Tongue (tissue), 2 donors: Measurements from ENCODE around the gene LIMCH1. TPM values are rescaled to one million over a fixed set of nuclear protein-coding genes. Genes with fewer than 3 reads are reported as not detected.
"Not testable (repeated sequence)": the region's sequence is repeated elsewhere in the genome, so short reads cannot be mapped to it uniquely, and the experiment has no call there.

Source experiments
- DNase-seq: peaks from one replicate; pipeline ENCODE4 v3.0.0-alpha.2; 2015
- total RNA-seq: library from RNA; depleted of rRNA; stranded (reverse); fragments of >200 nt; gene quantifications from one replicate; pipeline ENCODE4 v1.2.3, GENCODE V29; 2014

Gene LIMCH1
- total RNA-seq, 1 donor from 2014 or later = 177 TPM

DNA sequence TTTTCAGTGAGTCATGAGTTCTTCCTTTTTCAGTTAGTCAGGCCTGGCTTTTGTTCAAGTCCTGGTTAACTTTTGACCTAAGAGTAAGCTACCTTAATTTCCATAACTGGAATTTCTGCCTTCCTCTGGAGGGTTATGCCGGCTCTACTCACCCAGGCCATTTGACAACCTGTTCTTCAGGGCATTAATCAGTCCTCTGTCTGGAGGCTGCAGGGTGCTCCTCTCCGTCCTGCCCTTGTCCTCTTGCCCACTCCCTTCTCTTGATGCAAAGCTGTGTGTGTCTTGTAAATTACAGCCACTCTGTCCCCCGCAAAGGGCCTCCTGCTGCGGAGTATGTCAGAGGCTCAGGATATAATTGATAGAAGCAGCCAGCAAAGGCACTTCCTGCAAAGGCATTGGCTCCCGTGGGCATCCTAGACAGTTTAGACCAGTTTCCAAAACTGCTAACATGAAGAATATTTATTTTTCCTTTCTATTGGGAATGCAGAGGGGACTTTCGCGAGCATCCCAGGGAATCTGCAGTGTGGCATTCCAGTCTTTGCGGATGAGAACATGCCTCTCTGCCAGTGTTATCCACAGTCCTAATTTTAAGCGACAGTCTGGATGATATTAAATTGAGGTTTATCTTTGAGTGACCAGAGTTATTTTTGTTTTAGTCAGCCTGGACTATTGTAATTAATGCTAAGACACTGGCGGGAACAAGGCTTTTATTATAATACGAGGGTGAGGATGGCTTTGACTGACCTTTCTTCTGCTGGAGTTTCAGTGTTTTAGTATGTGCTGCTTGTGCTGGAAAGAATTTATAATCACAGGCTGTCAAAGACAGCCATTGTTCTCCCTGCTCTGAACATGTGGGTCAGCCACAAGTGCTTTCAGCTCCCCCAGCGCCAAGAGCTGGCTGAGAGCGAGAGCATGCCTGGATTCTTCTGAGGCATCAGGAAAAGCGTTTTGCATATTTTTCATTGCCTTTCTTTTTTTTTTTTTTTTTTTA, 74.2 kb downstream of the LIMCH1 start:
- DNase-seq = peak; percentile 92

DNA sequence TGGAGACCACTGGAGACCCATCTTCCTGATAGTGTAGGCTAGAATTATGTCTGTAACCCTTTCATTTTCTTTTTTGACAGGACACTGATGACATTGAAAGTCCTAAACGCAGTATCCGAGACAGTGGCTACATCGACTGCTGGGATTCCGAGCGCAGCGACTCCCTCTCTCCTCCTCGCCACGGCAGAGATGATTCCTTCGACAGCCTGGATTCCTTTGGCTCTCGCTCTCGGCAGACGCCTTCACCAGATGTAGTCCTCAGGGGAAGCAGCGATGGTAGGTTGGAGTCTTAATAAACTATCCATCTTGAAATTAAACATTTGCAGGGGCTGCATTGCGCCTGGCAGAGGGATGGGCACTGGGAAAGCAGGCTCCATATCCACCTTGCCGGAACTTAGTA, 75.4 kb downstream of the LIMCH1 start:
- DNase-seq = peak; percentile 43

DNA sequence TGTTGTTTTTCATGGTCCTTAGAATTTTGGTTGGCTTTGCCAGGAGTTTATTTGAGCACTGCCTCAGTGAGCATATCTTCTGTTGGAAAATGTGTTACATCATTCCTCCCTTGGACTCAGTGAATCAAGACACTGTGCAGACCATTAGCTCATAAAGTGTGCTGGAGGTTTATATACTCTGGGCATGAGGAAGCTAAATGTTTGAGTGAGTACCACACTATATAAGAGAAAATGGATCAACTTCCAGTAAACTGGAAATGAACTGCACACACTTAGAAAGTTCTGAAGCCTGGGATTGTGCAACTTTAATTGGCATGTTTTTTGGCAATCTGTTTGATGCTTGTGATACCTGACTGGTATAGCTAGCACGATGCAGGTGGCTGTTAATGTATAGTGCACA, 75.9 kb downstream of the LIMCH1 start:
- peak; percentile 55 for DNase-seq

DNA sequence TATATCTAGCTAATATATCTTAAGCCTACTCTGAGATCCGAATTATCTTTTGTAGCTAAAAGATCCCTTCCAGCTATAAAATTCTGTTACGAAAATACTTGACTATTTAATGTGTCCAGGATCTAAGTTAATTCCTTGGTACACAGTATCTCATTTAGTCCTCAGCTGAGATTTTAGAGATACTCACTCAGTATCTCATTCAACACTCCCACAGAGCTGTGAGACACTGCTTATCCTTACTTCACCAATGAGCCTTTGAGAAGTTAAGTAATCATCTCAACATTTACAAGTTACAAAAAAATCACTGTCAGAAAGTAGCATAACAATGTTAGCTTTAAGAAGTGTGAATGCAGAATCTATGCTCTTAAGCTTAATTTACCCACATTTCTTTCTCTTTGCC, 76.6 kb downstream of the LIMCH1 start:
- DNase-seq = no peak

DNA sequence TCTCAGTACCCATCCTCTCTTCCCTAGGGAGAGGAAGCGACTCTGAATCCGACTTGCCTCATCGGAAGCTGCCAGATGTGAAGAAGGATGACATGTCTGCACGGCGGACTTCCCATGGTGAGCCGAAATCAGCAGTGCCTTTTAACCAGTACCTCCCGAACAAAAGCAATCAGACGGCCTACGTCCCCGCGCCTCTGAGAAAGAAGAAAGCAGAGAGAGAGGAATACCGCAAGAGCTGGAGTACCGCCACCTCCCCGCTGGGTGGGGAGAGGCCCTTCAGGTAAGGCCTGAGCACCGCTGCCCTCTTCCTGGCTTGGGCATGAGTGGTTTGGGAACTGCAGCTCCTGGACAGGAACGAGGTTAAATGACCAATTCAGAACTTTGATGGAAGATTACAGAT, 81.2 kb downstream of the LIMCH1 start:
- DNase-seq = no peak

DNA sequence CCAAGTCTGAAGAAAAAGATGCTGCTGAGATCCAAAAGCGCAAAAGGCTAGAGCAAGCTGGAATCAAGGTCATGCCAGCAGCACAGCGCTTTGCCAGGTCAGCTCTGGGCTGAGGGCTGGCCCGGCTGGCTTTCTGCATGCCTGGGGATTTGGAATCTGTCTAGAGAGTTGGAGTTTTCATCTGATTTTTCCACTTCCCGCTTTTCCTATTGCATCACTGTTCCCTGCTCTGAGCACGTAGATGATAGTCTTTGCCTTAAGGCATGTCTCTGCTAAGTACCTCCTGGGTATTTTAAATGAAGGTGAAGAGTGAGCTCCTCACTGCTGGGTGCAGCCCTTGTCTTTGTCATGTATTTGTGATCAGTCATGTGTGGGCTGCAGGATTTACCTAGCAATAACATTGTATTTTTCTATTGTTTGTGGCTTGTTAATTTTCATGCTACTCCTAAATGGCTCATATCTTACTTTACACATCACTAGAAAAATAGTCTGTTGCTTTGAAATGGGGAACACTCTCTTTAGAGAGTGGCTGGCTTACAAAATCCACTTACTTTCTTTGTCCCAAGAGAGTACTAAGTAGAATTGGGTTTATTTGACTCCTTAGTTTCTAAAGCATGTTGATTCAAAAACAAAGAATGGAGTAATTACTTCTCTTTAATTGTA, 82.8 kb downstream of the LIMCH1 start:
- no peak for DNase-seq

DNA sequence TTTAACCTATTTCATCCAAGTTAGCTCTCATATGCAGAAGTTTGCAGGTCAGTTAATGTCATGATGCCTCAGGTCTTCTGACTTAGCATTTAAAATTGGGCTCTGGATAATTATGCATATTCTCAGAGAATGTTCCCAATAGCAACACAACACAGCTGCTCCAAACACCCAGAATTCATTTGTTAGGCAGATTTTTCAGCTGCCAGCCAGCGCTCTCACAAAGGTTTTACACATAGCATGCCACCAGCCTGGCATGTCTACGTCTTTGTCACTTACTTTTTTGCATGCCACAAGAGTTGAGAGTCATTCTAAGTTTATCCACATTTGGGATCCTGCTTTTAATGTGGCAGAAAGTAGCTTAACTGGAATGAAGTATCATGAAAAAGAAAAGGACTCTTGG, 84.8 kb downstream of the LIMCH1 start:
- DNase-seq = peak; percentile 74

DNA sequence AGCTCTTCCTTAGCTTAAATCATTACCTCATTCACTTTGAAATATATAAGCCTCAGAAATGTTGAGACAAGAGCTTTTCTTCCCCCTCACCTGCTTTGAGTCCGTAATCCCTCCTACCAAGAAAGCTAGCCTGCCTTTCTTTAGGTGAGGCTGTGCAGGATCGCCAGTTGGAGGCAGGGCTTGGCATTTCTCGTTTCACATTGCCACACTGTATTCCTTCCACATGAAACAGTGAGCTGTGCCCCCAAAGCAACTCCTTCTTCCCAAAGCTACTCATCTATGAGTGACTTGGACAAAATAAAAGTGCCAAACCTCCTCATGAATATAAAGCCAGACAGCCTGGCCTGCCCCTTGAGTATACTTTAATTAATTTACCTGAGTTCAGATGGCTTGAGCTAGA, 86.8 kb downstream of the LIMCH1 start:
- DNase-seq = no peak

DNA sequence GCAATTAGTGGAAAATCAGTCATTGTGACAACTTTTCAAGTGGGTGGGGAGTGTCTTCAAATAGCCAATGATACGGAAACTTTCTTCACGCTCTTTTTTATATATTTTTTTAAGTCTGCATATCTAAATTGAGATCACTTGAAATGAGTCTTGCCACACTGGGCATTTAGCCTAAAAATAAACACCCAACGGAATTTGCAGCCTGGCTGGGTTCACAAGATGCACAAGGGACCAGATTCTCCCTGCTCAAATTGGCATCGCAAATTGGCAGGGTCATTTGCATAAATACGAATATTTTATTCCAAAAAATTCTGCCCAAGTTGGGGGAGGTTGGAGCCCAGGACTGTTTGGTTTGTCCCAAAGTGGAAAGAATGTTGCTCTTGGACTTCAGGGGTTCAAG, 87.6 kb downstream of the LIMCH1 start:
- DNase-seq = no peak

DNA sequence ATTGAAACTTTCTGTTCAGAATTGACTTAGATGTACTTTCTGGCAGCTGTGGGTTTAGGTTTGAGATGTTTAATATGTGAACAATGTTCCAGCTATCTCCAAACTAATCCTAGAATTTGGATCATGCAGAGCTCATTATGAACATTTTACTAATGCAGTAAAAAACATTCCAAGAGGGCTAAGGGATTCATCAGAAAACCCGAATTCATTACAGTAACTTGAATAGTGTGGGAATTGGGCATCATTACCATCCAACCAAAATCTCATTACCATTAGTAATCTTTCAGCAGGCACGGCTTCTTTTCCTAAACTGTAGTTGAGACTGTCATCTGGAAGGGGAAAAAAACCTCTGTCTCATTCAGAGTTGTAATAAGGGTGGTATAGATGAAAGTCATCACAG, 91.0 kb downstream of the LIMCH1 start:
- DNase-seq = no peak

DNA sequence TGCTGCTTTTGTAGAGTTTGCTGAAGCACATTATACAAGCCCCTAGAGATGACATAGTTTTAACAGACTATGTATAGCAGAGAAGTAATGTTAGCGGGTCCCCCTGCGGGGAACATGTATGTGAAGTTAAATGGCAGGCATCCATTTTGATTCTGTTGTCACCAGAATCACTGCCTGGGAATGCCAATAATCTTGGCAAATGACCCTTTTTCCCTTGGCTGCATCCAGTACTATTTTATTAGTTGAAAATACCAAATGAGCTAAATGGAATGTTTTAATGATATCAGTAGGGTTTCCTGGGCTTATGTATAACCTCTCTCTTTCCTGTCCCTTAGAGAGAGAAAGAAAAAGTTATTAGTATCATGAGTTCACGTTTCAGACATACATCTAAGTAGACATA, 93.6 kb downstream of the LIMCH1 start:
- no peak for DNase-seq

DNA sequence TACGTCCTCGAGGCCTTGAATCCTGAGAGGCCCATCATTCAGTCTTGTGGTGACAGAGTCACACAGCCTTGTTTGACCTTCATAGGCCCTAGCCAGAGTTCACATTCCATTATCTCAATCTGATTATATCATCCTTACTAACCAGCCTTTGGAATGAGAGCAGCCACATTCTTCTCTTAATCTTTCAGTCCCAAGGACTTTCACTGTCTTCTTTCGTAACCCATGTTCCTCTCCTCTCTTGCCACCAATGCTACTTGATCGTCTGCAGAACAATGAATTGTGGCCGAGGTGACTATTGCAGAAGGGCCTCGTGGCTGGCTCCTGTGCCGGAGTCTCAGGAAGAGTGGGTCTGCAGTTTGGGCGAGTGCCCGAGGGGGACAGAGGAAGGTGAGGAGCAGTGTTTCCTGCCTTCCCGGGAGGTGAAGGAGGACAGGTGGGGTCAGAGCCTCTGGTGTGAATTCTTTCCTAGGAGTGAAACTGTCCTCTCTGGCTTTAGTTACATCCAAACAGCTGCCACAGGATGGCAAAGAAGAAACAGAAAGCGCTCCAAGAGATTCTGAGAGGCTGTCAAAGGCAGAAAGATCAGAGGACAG, 94.6 kb downstream of the LIMCH1 start:
- DNase-seq = no peak

DNA sequence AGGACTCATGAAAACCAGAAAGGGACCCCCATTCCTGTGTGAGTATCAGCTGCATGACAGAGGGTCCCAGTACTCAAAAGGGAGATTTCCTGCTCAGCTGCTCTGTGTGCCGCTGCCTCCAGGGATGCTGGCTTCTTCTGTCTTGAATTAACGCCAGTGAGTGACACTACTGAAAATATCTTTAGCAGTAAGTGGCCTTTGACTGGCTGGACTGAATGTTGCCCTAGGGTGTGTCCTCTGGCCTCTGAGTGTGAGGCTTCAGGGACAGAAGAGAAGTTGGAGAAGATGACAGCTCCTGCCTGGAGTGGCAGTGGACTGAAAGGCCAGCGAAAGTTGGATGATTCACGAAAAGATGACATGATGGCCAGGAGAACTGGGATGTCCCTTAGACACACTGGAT, 95.4 kb downstream of the LIMCH1 start:
- DNase-seq = no peak

DNA sequence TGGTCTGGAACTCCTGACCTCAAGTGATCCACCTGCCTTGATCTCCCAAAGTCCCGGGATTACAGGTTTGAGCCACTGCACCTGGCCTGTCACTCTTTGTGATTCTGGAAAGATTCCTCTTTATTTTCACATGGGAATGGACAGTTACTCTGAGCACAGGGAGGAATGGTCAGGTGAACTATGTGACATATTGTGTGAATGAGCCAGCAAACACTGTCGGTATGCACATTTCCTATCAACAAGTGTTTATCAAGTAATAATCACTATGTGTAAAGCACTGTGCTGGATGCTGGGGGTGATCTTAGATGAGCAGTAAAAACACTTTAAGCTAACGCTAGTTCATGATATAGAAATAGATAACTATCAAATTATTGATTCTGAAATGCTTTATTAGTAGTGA, 97.5 kb downstream of the LIMCH1 start:
- DNase-seq = no peak

DNA sequence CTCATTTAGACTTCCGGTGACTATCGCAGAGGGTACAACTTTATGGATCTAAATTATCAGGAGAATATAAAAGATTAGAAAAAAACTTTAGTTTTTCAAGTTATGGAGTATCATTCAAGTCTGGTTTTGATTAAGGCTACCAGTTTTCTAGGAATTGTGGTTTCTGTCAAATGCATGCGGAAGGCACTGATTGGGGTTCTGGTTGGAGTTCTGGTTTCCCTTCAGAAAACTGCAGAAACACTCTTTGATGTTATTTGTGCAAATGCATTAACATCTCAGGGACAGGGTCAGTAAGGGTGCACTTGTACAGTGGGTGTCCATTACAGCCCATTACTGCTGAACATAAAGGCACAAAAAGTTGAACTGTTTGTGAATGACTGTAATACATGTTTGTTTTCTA, 100.2 kb downstream of the LIMCH1 start:
- DNase-seq = no peak

DNA sequence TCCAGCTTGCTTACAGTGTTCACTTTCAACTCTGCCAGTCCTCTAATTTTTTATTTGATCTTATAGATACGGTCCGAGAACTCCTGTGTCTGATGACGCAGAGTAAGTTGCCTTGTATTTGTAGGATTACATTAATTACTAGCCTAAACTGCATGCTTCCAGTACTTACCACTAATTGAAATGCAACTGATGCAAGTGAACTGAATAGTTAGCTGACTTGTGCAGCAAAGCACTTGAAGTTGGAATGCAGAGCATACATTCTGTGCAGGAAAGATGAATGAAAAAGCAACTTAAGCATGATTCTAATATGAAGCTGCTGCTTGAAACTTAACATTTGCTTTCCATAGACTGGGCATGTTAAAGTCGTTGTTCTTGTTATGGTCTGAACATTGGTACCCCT, 100.9 kb downstream of the LIMCH1 start:
- no peak for DNase-seq

DNA sequence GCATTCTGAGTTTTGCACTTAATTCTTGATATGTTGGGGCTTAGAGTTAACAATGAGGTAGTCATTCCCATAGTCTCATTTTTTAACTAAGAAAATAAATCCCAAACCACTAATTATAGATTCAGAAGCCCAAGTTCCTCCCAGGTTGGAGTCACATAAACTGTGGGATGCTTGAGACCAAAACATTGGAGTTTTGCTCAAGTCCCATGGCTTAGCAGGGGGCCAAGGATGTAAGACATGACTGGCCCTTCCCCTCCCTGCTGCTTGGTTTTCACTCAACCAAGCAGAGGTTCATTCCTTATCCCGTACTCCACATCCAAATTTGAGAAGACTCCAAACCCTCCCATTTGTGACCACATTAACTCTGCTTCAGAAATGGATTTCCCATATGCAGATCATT, 101.3 kb downstream of the LIMCH1 start:
- DNase-seq = no peak

DNA sequence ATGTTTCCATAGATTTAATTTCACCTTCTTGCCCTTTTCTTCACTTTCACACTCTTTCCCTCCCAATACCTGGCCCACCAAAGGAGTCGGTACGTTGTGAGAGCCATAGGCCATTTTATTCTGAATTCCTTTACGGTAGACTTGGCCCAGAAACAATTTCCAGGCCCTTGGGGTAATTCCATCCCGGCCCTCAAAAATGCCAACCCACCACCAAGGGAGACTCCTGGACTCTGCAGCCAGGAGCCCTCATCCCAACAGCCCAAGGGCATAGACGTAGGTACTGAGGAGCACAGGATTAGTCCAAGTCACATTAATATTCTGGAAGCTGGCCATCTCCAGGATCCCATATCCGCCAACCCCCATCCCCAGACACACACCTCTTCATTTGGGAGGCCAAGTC, 102.9 kb downstream of the LIMCH1 start:
- DNase-seq = no peak

DNA sequence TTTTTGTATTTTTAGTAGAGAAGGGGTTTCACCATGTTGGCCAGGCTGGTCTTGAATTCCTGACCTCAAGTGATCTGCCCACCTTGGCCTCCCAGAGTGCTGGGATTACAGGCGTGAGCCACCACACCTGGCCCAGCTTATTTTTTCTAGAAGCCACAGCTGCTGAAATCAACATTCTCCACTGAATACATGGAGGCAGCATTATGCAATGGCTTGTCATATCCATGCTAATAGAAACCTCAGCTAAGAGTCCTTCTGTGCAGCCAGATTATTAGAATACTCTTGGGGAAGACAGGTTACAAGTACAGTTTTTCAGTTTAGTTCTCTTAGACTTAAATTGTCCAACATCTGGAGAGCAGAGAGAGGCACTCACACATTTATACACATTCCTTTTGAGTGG, 104.8 kb downstream of the LIMCH1 start:
- DNase-seq = not testable (repeated sequence)

DNA sequence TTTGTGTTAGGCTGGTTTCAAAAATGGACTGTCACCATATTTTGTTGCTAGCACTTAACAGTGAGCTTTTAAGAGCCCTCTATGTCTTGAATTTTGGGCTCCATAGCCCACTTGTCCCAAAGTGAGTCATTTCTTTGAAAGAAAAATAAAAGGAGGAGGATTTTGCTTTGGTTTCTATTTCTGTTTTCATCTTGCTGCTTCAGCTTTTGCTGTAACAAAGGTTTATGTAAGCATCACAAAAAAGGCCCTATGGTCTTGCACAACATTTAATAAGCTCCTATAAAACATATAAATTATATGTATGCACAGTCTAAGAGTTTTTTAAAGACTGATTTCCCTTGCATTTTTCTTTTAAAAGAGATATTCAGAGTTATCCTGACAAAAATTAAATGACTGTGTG, 105.4 kb downstream of the LIMCH1 start:
- DNase-seq = no peak

DNA sequence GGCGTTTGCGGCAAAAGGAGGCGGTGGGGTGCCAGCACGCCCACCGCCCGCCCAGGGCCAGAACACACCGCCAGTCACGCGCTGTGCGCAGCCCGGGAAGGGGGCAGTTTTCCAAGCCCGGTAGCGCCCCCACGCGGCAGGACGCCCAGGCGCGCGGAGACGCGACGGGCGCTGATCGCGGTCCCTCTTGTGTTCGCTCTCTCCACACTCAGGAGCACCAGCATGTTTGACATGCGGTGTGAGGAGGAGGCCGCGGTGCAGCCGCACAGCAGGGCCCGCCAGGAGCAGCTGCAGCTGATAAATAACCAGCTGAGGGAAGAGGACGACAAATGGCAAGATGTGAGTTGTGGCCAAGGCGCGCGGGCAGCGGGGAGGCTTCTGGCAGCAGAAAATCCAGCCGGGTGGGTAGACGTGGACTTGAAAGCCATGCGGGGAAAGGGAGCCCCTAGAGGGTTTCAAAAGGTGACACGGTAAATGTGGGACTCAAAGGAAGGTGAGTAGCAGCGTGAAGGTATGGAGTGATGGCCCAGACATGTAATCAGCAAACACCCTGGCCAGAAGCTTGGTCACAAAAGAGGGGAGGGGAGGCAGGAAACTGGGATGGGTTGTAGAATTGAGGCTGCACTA, 106.4 kb downstream of the LIMCH1 start:
- DNase-seq = peak; percentile 88

DNA sequence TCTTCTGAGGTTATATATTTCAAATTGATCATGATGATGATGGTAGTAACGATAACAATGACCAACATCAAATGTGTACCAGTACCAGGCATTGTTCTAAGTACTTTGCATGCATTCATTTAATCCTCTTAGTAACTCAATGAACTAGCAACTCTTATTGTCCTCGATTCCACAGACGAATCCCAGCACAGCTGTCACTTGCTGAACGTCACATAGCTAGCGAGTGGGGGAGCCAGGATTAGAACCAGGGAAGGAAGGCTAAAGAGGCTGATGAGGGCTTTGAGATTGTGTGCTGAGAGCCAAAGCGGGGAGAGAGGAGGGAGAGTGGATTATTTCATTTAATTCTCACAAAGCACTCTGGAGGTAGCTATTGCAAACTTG, 106.9 kb downstream of the LIMCH1 start:
- no peak for DNase-seq
